Loucy (cell line): ENCODE measurements around the gene NLGN1.

Experiments used
- EZH2phosphoT487 ChIP-seq: fragments of 200-600 bp; IDR thresholded peaks from 2 replicates; pipeline ENCODE4 v1.6.1; 2018; ENCODE audit warnings: antibody characterized with exemption, mild to moderate bottlenecking, moderate library complexity, borderline replicate concordance
- TF ChIP-seq, protein P1 (sequence below): fragments of 200-600 bp; sonication (generic); conservative IDR thresholded peaks from 2 replicates; pipeline ENCODE4 v1.5.1; 2014; ENCODE audit warnings: mild to moderate bottlenecking, antibody characterized with exemption, low read length

DNA sequence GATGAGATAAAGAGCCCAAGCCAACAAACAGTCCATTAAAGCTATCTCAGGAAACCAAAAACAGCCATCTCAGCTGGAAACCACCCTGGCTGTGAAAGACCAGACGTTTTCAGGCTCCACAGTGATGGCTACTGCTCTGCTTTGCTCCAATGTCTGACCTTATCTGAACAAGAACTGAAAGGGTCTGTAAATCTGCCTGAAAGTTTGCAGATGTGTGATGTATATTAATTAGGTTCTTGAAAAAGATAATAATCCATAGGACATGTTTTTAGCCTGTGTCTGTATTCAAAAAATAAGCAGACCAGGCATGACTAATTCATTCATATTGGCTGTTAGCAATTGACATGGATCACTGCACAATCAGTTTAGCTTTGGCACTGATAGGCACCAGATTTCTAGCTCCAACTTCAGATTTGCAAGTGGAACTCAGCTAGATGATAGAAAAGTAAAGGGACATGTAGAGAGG is 850.2 kb downstream of the NLGN1 start:
- TF ChIP-seq, protein P1, sequence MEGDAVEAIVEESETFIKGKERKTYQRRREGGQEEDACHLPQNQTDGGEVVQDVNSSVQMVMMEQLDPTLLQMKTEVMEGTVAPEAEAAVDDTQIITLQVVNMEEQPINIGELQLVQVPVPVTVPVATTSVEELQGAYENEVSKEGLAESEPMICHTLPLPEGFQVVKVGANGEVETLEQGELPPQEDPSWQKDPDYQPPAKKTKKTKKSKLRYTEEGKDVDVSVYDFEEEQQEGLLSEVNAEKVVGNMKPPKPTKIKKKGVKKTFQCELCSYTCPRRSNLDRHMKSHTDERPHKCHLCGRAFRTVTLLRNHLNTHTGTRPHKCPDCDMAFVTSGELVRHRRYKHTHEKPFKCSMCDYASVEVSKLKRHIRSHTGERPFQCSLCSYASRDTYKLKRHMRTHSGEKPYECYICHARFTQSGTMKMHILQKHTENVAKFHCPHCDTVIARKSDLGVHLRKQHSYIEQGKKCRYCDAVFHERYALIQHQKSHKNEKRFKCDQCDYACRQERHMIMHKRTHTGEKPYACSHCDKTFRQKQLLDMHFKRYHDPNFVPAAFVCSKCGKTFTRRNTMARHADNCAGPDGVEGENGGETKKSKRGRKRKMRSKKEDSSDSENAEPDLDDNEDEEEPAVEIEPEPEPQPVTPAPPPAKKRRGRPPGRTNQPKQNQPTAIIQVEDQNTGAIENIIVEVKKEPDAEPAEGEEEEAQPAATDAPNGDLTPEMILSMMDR = no peak
- TF ChIP-seq EZH2phosphoT487 = no peak
